GM12864 (cell line): ENCODE measurements around the gene TMEM120B.

Experiments used
- DNase-seq: peaks from one replicate; pipeline ENCODE4 v3.0.0-alpha.2; 2011; ENCODE audit warnings: low read depth
- H3K4me3 ChIP-seq: 2 replicates; pipeline ENCODE4 v1.5.1; 2011; ENCODE audit warnings: mild to moderate bottlenecking, low read depth, low read length, control low read depth
- TF ChIP-seq, protein P1 (sequence below): IDR thresholded peaks from 2 replicates; pipeline ENCODE4 v1.5.1; 2011; ENCODE audit warnings: low read depth, mild to moderate bottlenecking, moderate library complexity, low read length, control low read depth, inconsistent platforms; ENCODE audit errors: missing control alignments

The TMEM120B gene

DNA sequence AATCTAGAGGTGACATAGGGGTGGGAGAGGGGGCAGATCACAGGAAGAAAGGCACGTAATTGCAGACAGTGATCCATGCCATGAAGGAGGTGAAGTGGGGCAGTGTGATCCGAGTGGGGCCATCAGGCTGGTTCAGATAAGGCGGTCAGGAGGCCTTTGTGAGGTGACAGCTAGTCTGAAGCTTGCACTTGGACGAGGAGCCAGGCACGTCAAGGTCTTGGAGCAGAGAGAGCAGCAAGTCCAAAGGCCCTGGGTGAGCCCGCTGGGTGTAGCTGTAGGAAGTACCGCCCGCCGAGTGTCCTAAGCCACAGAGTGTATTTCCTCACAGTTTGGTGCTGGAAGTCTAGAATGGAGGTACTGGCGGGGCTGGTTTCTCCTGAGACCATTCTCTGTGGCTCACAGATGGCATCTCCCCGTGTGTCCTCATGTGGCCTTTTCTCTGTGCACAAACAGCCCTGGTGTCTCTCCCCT is 57.3 kb downstream of the TMEM120B start:
- H3K4me3 ChIP-seq = no peak overlapping the region
- no peak for DNase-seq
- TF ChIP-seq, protein P1, sequence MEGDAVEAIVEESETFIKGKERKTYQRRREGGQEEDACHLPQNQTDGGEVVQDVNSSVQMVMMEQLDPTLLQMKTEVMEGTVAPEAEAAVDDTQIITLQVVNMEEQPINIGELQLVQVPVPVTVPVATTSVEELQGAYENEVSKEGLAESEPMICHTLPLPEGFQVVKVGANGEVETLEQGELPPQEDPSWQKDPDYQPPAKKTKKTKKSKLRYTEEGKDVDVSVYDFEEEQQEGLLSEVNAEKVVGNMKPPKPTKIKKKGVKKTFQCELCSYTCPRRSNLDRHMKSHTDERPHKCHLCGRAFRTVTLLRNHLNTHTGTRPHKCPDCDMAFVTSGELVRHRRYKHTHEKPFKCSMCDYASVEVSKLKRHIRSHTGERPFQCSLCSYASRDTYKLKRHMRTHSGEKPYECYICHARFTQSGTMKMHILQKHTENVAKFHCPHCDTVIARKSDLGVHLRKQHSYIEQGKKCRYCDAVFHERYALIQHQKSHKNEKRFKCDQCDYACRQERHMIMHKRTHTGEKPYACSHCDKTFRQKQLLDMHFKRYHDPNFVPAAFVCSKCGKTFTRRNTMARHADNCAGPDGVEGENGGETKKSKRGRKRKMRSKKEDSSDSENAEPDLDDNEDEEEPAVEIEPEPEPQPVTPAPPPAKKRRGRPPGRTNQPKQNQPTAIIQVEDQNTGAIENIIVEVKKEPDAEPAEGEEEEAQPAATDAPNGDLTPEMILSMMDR = no peak

DNA sequence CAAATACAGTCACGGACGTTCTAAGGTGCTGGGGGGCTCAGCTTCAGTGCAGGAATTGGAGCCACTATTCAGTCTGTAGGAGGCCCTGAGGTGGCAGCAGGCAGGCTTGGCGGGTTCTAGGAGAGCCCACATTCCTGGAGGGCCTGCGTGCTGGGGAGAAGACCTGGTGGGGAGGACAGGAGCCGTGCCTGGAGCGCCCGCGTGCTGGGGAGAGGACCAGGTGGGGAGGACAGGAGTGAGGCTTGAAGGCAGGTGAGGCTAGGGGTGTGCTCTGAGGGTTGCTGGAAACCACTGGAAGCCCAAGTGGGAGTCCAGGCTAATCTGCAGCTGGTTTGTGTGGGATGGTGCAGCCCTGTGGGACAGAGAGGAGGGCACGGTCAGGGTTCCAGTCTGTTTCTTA is 57.8 kb downstream of the TMEM120B start:
- no peak for DNase-seq
- H3K4me3 ChIP-seq = no peak overlapping the region
- TF ChIP-seq, protein P1 = no peak

DNA sequence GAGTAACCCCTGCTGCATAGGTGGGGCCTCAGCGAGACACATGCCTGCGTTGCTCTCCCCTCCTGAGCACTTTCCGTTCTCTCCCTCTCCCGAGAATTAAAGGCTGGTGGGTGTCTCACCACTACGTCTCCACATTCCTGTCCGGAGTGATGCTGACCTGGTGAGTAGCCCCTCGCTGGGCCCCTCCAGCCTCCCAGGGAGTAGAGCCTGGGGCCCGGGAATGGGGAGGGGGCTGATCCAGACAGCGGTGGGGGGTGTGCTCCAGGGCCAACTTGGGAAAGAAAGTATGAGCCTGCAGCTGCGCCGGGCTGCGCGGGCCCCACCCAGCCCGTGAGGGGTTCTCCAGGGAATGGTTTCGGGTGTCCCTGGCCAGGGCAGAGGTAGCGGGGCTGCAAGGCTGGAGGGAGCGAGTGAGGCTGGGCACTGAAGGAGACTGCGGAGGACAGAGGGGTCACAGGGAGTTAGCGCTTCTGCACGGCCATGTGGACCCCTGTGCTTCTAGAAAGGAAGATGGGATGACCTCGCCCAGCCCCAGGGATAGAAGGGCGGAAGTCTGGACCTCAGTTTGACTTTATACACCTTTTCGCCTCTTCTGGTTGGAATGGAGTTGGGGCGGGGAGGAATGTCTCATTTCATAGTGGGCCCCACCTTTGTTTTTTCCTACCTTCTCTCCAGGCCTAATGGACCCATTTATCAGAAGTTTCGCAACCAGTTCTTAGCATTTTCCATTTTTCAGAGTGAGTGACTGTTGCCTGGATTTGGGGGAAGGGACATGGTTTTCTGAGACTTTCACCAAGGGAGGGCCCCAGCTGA is 58.5 kb downstream of the TMEM120B start:
- TF ChIP-seq, protein P1 = no peak
- H3K4me3 ChIP-seq = no peak overlapping the region
- DNase-seq = no peak

DNA sequence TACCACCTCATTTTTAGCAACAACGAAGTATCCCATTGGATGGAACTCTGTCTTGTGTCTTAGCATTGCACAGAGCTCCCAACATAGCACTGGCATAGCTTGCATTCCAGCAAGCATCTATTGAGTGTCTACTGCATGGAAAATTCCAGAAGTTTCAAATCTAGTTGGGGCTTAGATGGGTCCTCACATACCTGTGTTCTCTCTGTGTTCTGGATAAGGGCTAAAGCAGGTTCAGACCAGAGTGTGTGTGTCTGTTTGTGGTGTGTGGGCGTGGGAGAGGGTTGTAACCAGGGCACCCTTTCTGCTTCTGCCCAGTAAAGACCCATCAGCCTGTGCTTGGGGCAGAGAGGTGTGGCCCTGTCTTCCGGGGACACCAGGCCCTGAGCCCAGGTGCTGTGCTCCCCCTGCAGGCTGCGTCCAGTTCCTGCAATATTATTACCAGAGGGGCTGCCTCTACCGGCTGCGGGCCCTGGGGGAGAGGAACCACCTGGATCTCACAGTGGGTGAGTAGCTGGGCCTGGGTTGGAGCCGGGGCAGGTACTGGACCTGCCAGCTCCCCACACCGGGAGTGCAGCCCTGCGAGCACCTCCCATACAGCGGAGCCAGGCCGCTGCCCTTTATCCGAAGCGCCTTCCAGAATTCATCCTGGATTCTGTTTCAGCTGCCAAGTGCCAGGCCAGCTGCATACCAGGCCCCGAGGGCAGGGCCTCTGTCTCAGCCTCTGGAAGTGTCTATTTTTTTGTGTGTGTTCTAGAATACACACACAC is 60.6 kb downstream of the TMEM120B start:
- no peak for DNase-seq
- H3K4me3 ChIP-seq = no peak overlapping the region
- TF ChIP-seq, protein P1 = peak; percentile 91

DNA sequence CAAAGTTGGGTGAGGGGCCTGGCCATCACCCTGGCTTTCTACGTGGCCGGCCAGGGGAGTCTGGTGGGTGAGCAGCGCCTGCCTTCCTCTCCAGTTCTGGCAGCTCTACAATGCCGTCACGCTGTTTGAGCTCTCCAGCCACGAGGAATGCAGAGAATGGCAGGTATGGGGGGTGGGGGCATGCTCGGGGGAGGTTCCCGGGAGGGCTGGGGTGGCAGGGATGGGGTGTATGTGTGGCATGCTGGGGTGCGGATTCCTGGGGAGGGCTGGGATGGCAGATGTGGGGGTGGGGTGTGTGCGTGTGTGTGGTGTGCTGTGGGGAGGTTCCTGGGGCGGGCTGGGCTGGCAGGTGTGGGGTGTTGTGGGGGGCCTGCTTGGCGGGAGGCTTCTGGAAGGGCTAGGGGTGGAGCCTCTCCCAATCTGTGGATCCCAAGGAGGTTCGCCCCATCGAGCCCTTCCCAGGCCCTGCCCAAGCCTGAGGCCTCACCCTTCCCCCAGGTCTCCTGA is 62.5 kb downstream of the TMEM120B start:
- TF ChIP-seq, protein P1 = no peak
- DNase-seq = no peak
- H3K4me3 ChIP-seq = no peak overlapping the region

DNA sequence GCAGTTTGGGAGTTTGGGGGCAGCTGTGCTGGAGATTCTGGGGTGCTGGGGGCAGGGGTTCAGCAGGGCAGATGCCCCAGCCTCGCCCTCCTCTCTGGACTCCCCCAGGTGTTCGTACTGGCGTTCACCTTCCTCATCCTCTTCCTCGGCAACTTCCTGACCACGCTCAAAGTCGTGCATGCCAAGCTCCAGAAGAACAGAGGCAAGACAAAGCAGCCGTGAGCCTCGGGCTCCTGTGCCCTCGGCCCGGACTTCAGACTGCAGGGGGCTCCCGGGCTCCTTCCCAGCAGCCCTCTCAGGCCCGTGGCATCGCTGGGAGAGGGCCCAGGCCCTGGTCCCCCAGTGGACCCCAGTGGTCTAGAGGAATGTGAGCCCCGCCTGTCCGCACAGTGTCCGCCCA is 62.9 kb downstream of the TMEM120B start:
- H3K4me3 ChIP-seq = no peak overlapping the region
- TF ChIP-seq, protein P1 = peak; percentile 2
- DNase-seq = no peak
